Inflammatory macrophage treated with lipopolysaccharide for 4 hours (primary cell): ENCODE data around the gene ADGRD2.

Experiments
- DNase-seq: peaks from one replicate; pipeline ENCODE4 v3.0.0-alpha.2; 2020

The ADGRD2 gene

GRCh38 chr9:124512806-124513204 is 62.6 kb downstream of the ADGRD2 start:
- no peak for DNase-seq

GRCh38 chr9:124513376-124513994 is 63.2 kb downstream of the ADGRD2 start:
- no peak for DNase-seq

GRCh38 chr9:124514125-124514524 is 63.9 kb downstream of the ADGRD2 start:
- DNase-seq, result no peak

- DNase-seq, result no peak
Observed at GRCh38 chr9:124514874-124515273, 64.6 kb downstream of the ADGRD2 start.

- DNase-seq, result no peak
Observed at GRCh38 chr9:124517600-124517999, 67.3 kb downstream of the ADGRD2 start.

DNA sequence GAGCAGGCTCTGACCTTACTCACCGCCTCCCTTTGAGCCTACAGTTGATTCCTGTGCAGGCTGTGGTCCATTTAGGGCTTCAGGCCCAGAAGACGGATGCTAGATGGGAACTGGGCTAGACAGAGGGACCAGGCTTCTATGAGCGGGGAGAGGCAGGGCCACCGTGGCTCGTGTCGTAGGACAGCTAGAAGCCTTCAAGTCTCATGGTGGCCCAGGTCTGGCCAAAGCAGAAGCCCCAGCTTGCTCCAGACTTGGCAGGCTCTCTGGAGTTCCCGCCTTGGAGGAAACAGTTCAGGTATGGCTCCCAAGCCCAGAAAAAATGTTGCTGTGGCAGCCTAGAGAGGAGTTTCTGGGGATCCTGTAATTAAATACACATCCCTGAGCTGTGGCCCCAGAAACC is 67.9 kb downstream of the ADGRD2 start:
- no peak for DNase-seq

DNA sequence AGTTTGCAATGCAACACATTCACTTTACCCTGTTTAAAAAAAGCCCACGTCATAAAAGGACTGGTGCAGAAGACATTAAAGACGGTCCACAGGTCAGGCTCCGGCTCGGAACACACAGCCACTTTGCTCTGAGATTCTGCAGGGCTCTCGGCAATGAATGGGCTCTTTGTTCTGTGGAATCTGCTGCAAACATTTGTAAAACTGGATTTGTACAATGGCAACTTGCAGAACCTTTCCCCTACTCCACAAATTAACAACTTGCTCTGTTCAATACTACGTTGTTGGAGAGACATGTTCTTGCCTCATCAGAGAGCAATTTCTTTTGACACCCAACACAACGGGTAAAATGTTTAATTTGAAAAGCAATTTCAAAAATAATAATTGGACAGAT is 70.0 kb downstream of the ADGRD2 start:
- no peak for DNase-seq

GRCh38 chr9:124521142-124521541 is 70.9 kb downstream of the ADGRD2 start:
- no peak for DNase-seq

- DNase-seq, result no peak
Observed at GRCh38 chr9:124522121-124523098, 72.2 kb downstream of the ADGRD2 start.

- DNase-seq, result no peak
Observed at GRCh38 chr9:124526174-124526573, 75.9 kb downstream of the ADGRD2 start.

- no peak for DNase-seq
Observed at GRCh38 chr9:124527781-124528180, 77.5 kb downstream of the ADGRD2 start.
